ENCODE data around the gene HTT. TPM values are rescaled to one million over a fixed set of nuclear protein-coding genes. Genes with fewer than 3 reads are reported as not detected.

Gene HTT
- total and polyA plus RNA-seq, 9 of the 15 experiments (the other 6 are each of a cell fraction or from before 2014, with no cell fraction given): 0.66 to 31.6 (median 14.7) TPM

DNA sequence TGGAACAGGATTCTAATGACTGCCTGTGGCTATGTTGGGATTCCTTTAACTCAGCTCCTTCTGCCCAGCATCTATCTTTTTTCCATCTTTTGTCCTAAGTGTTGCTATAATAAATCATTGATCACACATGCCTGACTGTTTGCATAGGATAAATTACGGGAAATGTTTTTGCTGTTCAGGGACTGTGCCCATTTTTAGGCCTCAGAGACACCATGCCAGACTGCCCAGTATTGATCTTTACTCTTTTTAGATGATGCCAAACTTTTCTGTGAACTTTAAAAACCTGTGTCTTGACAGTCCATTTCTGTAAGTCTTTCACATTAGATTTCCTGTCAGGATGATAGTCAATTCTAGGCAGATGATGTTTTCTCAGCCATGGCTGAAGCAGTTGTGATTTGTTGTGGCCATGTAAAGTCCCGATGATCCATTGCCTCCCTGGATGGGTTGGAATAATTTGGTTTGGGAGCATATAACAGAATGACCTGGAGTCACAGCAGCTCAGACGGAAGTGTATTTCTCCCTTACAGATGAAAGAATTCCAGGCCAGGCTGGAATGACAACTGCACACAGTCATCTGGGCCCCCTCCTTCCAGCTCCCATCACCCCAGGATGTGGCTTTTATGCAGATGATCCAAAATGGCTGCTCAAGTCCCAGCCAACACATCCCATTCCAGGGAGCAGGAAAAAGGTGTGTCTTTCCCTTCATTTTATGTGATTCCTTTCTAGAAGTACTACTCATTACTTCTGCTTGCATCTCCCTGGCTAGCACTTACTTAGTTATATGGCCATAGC is 3.6 kb upstream of the HTT start:
- ChIA-PET CTCF (ENCODE audit: low intra/inter-chr PET ratio) (no interaction called here), POLR2A (interaction anchor here (1.2 kb wide), 1 partner anchor 12 kb away, joined by 3 read pairs; no protein-coding TSS in a partner anchor)
- DNase-seq (ENCODE audit: extremely low read depth in 1 of 4, low spot score in 3 of 4) (no peak), FAIRE-seq (no peak), ATAC-seq (no peak)
- TF ChIP-seq YY1 (IDR thresholded peaks at IDR 0.05; ENCODE audit: borderline replicate concordance in 1 of 3, control insufficient read depth in 1 of 3, extremely low read depth in 1 of 3, insufficient read depth in 3 of 3, insufficient read length in 1 of 3, insufficient replicate concordance in 2 of 3, low read depth in 1 of 3, low read length in 2 of 3): peak in 1 of 3 experiments; percentile 29
- no peak for TF ChIP-seq NFRKB (IDR thresholded peaks at IDR 0.05; ENCODE audit: low read depth)
- H3K4me1 ChIP-seq (replicated peaks in 1 of 2; ENCODE audit: control insufficient read depth in 2 of 2, insufficient read depth in 2 of 2, low read length in 2 of 2): peaks cover 4 to 15% of the 10 kb centered on the region in 2 experiments
- no peak overlapping the region for H3K27ac ChIP-seq (ENCODE audit: extremely low read depth, low read depth, low read length)
- H4K20me1 ChIP-seq (replicated peaks; ENCODE audit: control insufficient read depth, insufficient read depth, low read length): peaks cover 4% of the 10 kb centered on the region
- BruUV-seq (replicated peaks): no TSS peak
- no peaks in the 10 kb centered on the region for H3K36me3 ChIP-seq (ENCODE audit: control insufficient read depth, insufficient read depth, low read length)
- peak overlapping the region; percentile 60; the same call in 1 of the 2 replicates for H2AFZ ChIP-seq (ENCODE audit: low read depth, low read length)
- no peak overlapping the region for H3K4me2 ChIP-seq (ENCODE audit: insufficient read depth, low read length)
- no peaks in the 10 kb centered on the region for H3K9me1 ChIP-seq (ENCODE audit: control insufficient read depth, insufficient read depth, low read length)
- H3K27me3 ChIP-seq (ENCODE audit: control insufficient read depth in 2 of 2, insufficient read depth in 2 of 2, low read length in 2 of 2): peaks cover 11 to 32% of the 10 kb centered on the region in 2 experiments
- no peak overlapping the region for H3K4me3 ChIP-seq
- intact Hi-C loops (cut with micrococcal nuclease): no loop called here
- peaks cover 10% of the 10 kb centered on the region for H3K79me2 ChIP-seq (ENCODE audit: control insufficient read depth, insufficient read depth, low read length)
- H3K9me3 ChIP-seq (replicated peaks; ENCODE audit: control insufficient read depth, insufficient read depth, low read depth, low read length): no peaks in the 10 kb centered on the region
- H3K9ac ChIP-seq (ENCODE audit: insufficient read depth in 1 of 2, low read depth in 2 of 2, low read length in 2 of 2): no peak overlapping the region
- WGBS (ENCODE audit: insufficient coverage, low coverage, missing lambda C conversion rate): 32% methylated on average over 3 of the region's 3 CpGs
- in situ Hi-C loops (cut with MboI): no loop called here

DNA sequence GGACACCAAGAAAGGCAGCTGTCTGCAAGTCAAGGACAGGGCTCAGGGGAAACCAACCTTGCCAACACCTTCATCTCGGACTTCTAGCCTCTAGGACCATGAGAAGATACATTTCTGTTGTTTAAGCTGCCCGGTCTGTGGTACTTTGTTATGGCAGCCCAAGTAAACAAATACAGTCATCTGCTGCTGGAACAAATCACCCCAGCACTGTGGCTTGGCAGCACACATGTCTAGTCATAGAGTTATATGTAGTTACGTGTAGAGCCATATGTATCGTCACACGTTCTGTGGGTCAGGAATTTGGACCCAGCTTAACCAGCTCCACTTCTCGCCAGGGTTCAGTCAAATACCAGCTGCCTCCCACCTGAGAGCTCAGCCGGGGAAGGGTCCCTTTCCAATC is 2.7 kb upstream of the HTT start:
- Histone ChIP-seq H3K9me3 (replicated peaks; ENCODE audit: control insufficient read depth, insufficient read depth, low read depth, low read length) (no peaks in the 10 kb centered on the region), H3K36me3 (ENCODE audit: control insufficient read depth, insufficient read depth, low read length) (no peaks in the 10 kb centered on the region), H2AFZ (ENCODE audit: low read depth, low read length) (peak overlapping the region; percentile 60; the same call in 1 of the 2 replicates), H3K9ac (ENCODE audit: insufficient read depth in 1 of 2, low read depth in 2 of 2, low read length in 2 of 2) (no peak overlapping the region), H3K79me2 (ENCODE audit: control insufficient read depth, insufficient read depth, low read length) (peaks cover 19% of the 10 kb centered on the region), H3K4me1 (replicated peaks in 1 of 2; ENCODE audit: control insufficient read depth in 2 of 2, insufficient read depth in 2 of 2, low read length in 2 of 2) (peaks cover 7 to 16% of the 10 kb centered on the region in 2 experiments), H4K20me1 (replicated peaks; ENCODE audit: control insufficient read depth, insufficient read depth, low read length) (peaks cover 7% of the 10 kb centered on the region), H3K4me3 (no peak overlapping the region), H3K27me3 (ENCODE audit: control insufficient read depth in 2 of 2, insufficient read depth in 2 of 2, low read length in 2 of 2) (peaks cover 11 to 26% of the 10 kb centered on the region in 2 experiments), H3K27ac (ENCODE audit: extremely low read depth, low read depth, low read length) (no peak overlapping the region), H3K4me2 (ENCODE audit: insufficient read depth, low read length) (no peak overlapping the region), H3K9me1 (ENCODE audit: control insufficient read depth, insufficient read depth, low read length) (no peaks in the 10 kb centered on the region)
- DNase-seq (ENCODE audit: extremely low read depth in 1 of 4, low spot score in 3 of 4) (no peak), ATAC-seq (no peak), FAIRE-seq (peak; percentile 49)
- ChIA-PET POLR2A (no interaction called here), CTCF (ENCODE audit: low intra/inter-chr PET ratio) (no interaction called here)
- in situ Hi-C loops (cut with MboI): no loop called here
- BruUV-seq (replicated peaks): no TSS peak
- WGBS (ENCODE audit: insufficient coverage, low coverage, missing lambda C conversion rate): 55% methylated on average over 7 of the region's 7 CpGs
- intact Hi-C loops (cut with micrococcal nuclease): no loop called here
- TF ChIP-seq KLF10 (CRISPR knock-in tag; IDR thresholded peaks at IDR 0.05): no peak
- TF ChIP-seq SREBF1 (IDR thresholded peaks at IDR 0.05; ENCODE audit: borderline replicate concordance, low read depth, low read length): no peak
- TF ChIP-seq, protein P1, sequence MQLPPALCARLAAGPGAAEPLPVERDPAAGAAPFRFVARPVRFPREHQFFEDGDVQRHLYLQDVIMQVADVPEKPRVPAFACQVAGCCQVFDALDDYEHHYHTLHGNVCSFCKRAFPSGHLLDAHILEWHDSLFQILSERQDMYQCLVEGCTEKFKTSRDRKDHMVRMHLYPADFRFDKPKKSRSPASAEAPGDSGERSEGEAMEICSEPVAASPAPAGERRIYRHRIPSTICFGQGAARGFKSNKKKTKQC (CRISPR knock-in tag; IDR thresholded peaks at IDR 0.05): no peak
- TF ChIP-seq, protein P2, sequence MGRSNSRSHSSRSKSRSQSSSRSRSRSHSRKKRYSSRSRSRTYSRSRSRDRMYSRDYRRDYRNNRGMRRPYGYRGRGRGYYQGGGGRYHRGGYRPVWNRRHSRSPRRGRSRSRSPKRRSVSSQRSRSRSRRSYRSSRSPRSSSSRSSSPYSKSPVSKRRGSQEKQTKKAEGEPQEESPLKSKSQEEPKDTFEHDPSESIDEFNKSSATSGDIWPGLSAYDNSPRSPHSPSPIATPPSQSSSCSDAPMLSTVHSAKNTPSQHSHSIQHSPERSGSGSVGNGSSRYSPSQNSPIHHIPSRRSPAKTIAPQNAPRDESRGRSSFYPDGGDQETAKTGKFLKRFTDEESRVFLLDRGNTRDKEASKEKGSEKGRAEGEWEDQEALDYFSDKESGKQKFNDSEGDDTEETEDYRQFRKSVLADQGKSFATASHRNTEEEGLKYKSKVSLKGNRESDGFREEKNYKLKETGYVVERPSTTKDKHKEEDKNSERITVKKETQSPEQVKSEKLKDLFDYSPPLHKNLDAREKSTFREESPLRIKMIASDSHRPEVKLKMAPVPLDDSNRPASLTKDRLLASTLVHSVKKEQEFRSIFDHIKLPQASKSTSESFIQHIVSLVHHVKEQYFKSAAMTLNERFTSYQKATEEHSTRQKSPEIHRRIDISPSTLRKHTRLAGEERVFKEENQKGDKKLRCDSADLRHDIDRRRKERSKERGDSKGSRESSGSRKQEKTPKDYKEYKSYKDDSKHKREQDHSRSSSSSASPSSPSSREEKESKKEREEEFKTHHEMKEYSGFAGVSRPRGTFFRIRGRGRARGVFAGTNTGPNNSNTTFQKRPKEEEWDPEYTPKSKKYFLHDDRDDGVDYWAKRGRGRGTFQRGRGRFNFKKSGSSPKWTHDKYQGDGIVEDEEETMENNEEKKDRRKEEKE (IDR thresholded peaks at IDR 0.05; ENCODE audit: borderline replicate concordance in 1 of 2, control insufficient read depth in 1 of 2, low read depth in 2 of 2, low read length in 1 of 2): no peak
- no peak for TF ChIP-seq TBP (optimal IDR thresholded peaks at IDR 0.05; ENCODE audit: low read depth, low read length)
- TF ChIP-seq HIVEP1 (CRISPR knock-in tag; IDR thresholded peaks at IDR 0.05): no peak
